CD8-positive, alpha-beta memory T cell (primary cell): ENCODE data around the gene CKB. TPM values are rescaled to one million over a fixed set of nuclear protein-coding genes. Genes with fewer than 3 reads are reported as not detected.
A peak's percentile ranks its signal among the peaks of the same experiment; 100 is the strongest.

Experiments
- CTCF ChIA-PET: fragments of 350-600 bp; sonication (Branson Sonifier 250); formaldehyde crosslinking; loops from one replicate; lab custom pipeline; 2021; ENCODE audit warnings: antibody characterized with exemption; lab: Charles Lee
- POLR2A ChIA-PET: fragments of 350-600 bp; sonication (Branson Sonifier 250); formaldehyde crosslinking; loops from one replicate; lab custom pipeline; 2021; ENCODE audit warnings: antibody characterized with exemption; lab: Charles Lee
- DNase-seq, 5 donors: peaks; one replicate each; pipeline versions ENCODE4 v3.0.0 to v3.0.0-alpha.2; 2020 to 2022; ENCODE audit warnings: mixed read lengths in 1 of 5
- H3K27ac ChIP-seq: one replicate; pipeline ENCODE4 v1.7.0; 2013; ENCODE audit warnings: low read depth, mild to moderate bottlenecking, low read length, moderate library complexity
- H3K27me3 ChIP-seq: 2 replicates; pipeline ENCODE4 v1.7.0; 2013; ENCODE audit warnings: low read length, mild to moderate bottlenecking; ENCODE audit not compliant: insufficient read depth, poor library complexity, severe bottlenecking
- H3K36me3 ChIP-seq: 2 replicates; pipeline ENCODE4 v1.7.0; 2013; ENCODE audit warnings: mild to moderate bottlenecking, low read length, moderate library complexity; ENCODE audit not compliant: insufficient read depth
- H3K4me1 ChIP-seq: 2 replicates; pipeline ENCODE4 v1.7.0; 2013; ENCODE audit warnings: mild to moderate bottlenecking, low read length, moderate library complexity; ENCODE audit not compliant: insufficient read depth
- H3K4me3 ChIP-seq: 2 replicates; pipeline ENCODE4 v1.7.0; 2013; ENCODE audit warnings: mild to moderate bottlenecking, low read length
- H3K9me3 ChIP-seq: 2 replicates; pipeline ENCODE4 v1.7.0; 2013; ENCODE audit warnings: mild to moderate bottlenecking, low read length
- H3K27ac Mint-ChIP-seq, 8 donors: one replicate each; pipeline ENCODE4 v1.8.0; 2020 to 2021; ENCODE audit warnings: mixed read lengths in 8 of 8, mild to moderate bottlenecking in 6 of 8, inconsistent platforms in 3 of 8, moderate library complexity in 3 of 8
- H3K27me3 Mint-ChIP-seq, 2 donors: one replicate each; pipeline ENCODE4 v1.8.0; 2020 to 2021; ENCODE audit warnings: mixed read lengths in 2 of 2, mild to moderate bottlenecking in 1 of 2, moderate library complexity in 1 of 2
- H3K36me3 Mint-ChIP-seq, 3 donors: one replicate each; pipeline ENCODE4 v1.8.0; 2020 to 2021; ENCODE audit warnings: mixed read lengths in 3 of 3, inconsistent platforms in 1 of 3, mild to moderate bottlenecking in 1 of 3
- H3K4me1 Mint-ChIP-seq, 3 donors: one replicate each; pipeline ENCODE4 v1.8.0; 2020 to 2021; ENCODE audit warnings: mixed read lengths in 3 of 3, inconsistent platforms in 1 of 3, mild to moderate bottlenecking in 1 of 3
- H3K4me3 Mint-ChIP-seq, 7 donors: one replicate each; pipeline ENCODE4 v1.8.0; 2020 to 2021; ENCODE audit warnings: mixed read lengths in 7 of 7, mild to moderate bottlenecking in 6 of 7, moderate library complexity in 4 of 7, inconsistent platforms in 2 of 7
- H3K9me3 Mint-ChIP-seq, 5 donors: one replicate each; pipeline ENCODE4 v1.8.0; 2020 to 2022; ENCODE audit warnings: mixed read lengths in 5 of 5, mild to moderate bottlenecking in 3 of 5, moderate library complexity in 2 of 5, inconsistent platforms in 1 of 5
- polyA plus RNA-seq: library from polyadenylated mRNA; unstranded; fragments of 300-500 nt; fragmentation: Illumina TruSeq; gene quantifications from one replicate; pipeline ENCODE4 v1.2.3, GENCODE V29; 2021
- total RNA-seq, 2 experiments: library from RNA; stranded (reverse); gene quantifications; one replicate each; pipeline ENCODE4 v1.2.3, GENCODE V29; 2021

CKB gene
- total and polyA plus RNA-seq, 3 experiments from 2014 or later: 1.1 to 2.7 (median 1.5) TPM

- Histone ChIP-seq H3K4me1 (peaks cover 41% of the 10 kb centered on the region), H3K4me3 (peak overlapping the region; percentile 73), H3K27me3 (no peaks in the 10 kb centered on the region), H3K27ac (peak overlapping the region; percentile 79), H3K9me3 (no peaks in the 10 kb centered on the region), H3K36me3 (peaks cover 20% of the 10 kb centered on the region)
- CTCF ChIA-PET: interaction anchor here (0.9 to 1.1 kb wide), 4 partner anchors 10 to 170 kb away, joined by 3 to 4 read pairs (median 3); no protein-coding TSS in a partner anchor
- Mint-ChIP-seq H3K4me1 (peaks cover 55 to 82% (median 73%) of the 10 kb centered on the region in 3 donors), H3K27ac (peak overlapping the region; percentile 75 to 96 (median 92)), H3K4me3 (peak overlapping the region; percentile 85 to 95 (median 93)), H3K9me3 (no peaks in the 10 kb centered on the region), H3K27me3 (no peaks in the 10 kb centered on the region), H3K36me3 (peaks cover 0 to 53% (median 4%) of the 10 kb centered on the region in 3 donors)
- POLR2A ChIA-PET: interaction anchor here (0.6 to 1.6 kb wide), 7 partner anchors 29 to 228 kb away, joined by 3 to 8 read pairs (median 5); partner anchors contain the start of genes EIF5, KLC1 and TRMT61A
- peak in 4 of 5 donors; percentile 22 to 43 (median 28) for DNase-seq
These were observed 39.0 kb upstream of the CKB start for GRCh38 chr14:103561381-103562178.

GRCh38 chr14:103560691-103561090 lies 38.1 kb upstream of the CKB start:
- Histone ChIP-seq H3K27me3 (no peaks in the 10 kb centered on the region), H3K4me3 (peak overlapping the region; percentile 73), H3K27ac (no peak overlapping the region), H3K4me1 (peaks cover 41% of the 10 kb centered on the region), H3K9me3 (no peaks in the 10 kb centered on the region), H3K36me3 (peaks cover 20% of the 10 kb centered on the region)
- H3K9me3 Mint-ChIP-seq: no peaks in the 10 kb centered on the region
- CTCF ChIA-PET: no interaction called here
- peak overlapping the region; percentile 85 to 95 (median 93) for H3K4me3 Mint-ChIP-seq
- no peaks in the 10 kb centered on the region for H3K27me3 Mint-ChIP-seq
- H3K4me1 Mint-ChIP-seq: peaks cover 57 to 79% (median 73%) of the 10 kb centered on the region in 3 donors
- H3K36me3 Mint-ChIP-seq: peaks cover 0 to 50% (median 4%) of the 10 kb centered on the region in 3 donors
- H3K27ac Mint-ChIP-seq: peak overlapping the region; percentile 9 to 94 (median 65)
- POLR2A ChIA-PET: no interaction called here
- no peak for DNase-seq

- no peak for DNase-seq
- H3K4me1 Mint-ChIP-seq: peaks cover 61 to 82% (median 70%) of the 10 kb centered on the region in 3 donors
- no peaks in the 10 kb centered on the region for H3K9me3 Mint-ChIP-seq
- H3K27ac Mint-ChIP-seq: peak overlapping the region in 3 of 8 donors; percentile 45 to 82 (median 47)
- Histone ChIP-seq H3K27me3 (no peaks in the 10 kb centered on the region), H3K4me1 (peaks cover 41% of the 10 kb centered on the region), H3K4me3 (no peak overlapping the region), H3K36me3 (peaks cover 20% of the 10 kb centered on the region), H3K9me3 (no peaks in the 10 kb centered on the region), H3K27ac (no peak overlapping the region)
- no peaks in the 10 kb centered on the region for H3K27me3 Mint-ChIP-seq
- ChIA-PET POLR2A (no interaction called here), CTCF (interaction anchor here (1.6 kb wide), 1 partner anchor 41 kb away, joined by 5 read pairs; no protein-coding TSS in a partner anchor)
- H3K36me3 Mint-ChIP-seq: peaks cover 0 to 57% (median 7%) of the 10 kb centered on the region in 3 donors
- H3K4me3 Mint-ChIP-seq: peak overlapping the region in 5 of 7 donors; percentile 17 to 93 (median 33)
These were observed 37.1 kb upstream of the CKB start for GRCh38 chr14:103559766-103560165.

GRCh38 chr14:103558071-103558882 lies 35.6 kb upstream of the CKB start:
- DNase-seq: no peak
- no peaks in the 10 kb centered on the region for H3K9me3 ChIP-seq
- H3K4me1 ChIP-seq: peaks cover 30% of the 10 kb centered on the region
- peaks cover 0 to 59% (median 8%) of the 10 kb centered on the region in 3 donors for H3K36me3 Mint-ChIP-seq
- H3K27me3 Mint-ChIP-seq: no peaks in the 10 kb centered on the region
- H3K4me1 Mint-ChIP-seq: peaks cover 54 to 77% (median 60%) of the 10 kb centered on the region in 3 donors
- peak overlapping the region in 5 of 8 donors; percentile 12 to 79 (median 26) for H3K27ac Mint-ChIP-seq
- H3K27me3 ChIP-seq: no peaks in the 10 kb centered on the region
- no peaks in the 10 kb centered on the region for H3K9me3 Mint-ChIP-seq
- H3K36me3 ChIP-seq: peaks cover 20% of the 10 kb centered on the region
- ChIA-PET CTCF (interaction anchor here (0.6 to 1.6 kb wide), 2 partner anchors 39 to 258 kb away, joined by 3 to 5 read pairs; no protein-coding TSS in a partner anchor), POLR2A (interaction anchor here (0.6 kb wide), 1 partner anchor 1836 kb away, joined by 5 read pairs; no protein-coding TSS in a partner anchor)
- no peak overlapping the region for H3K4me3 ChIP-seq
- H3K27ac ChIP-seq: no peak overlapping the region
- peak overlapping the region in 1 of 7 donors; percentile 18 for H3K4me3 Mint-ChIP-seq

GRCh38 chr14:103556946-103557758 lies 34.5 kb upstream of the CKB start:
- Histone ChIP-seq H3K36me3 (peaks cover 20% of the 10 kb centered on the region), H3K27ac (no peak overlapping the region), H3K9me3 (no peaks in the 10 kb centered on the region), H3K4me3 (no peak overlapping the region), H3K27me3 (no peaks in the 10 kb centered on the region), H3K4me1 (peaks cover 29% of the 10 kb centered on the region)
- ChIA-PET CTCF (no interaction called here), POLR2A (interaction anchor here (0.6 kb wide), 1 partner anchor 37 kb away, joined by 3 read pairs; no protein-coding TSS in a partner anchor)
- peak overlapping the region in 1 of 7 donors; percentile 32 for H3K4me3 Mint-ChIP-seq
- DNase-seq: no peak
- no peaks in the 10 kb centered on the region for H3K27me3 Mint-ChIP-seq
- peaks cover 54 to 77% (median 57%) of the 10 kb centered on the region in 3 donors for H3K4me1 Mint-ChIP-seq
- H3K27ac Mint-ChIP-seq: peak overlapping the region in 3 of 8 donors; percentile 17 to 61 (median 30)
- no peaks in the 10 kb centered on the region for H3K9me3 Mint-ChIP-seq
- H3K36me3 Mint-ChIP-seq: peaks cover 0 to 66% (median 8%) of the 10 kb centered on the region in 3 donors

GRCh38 chr14:103555559-103556337 lies 33.1 kb upstream of the CKB start:
- Histone ChIP-seq H3K27ac (no peak overlapping the region), H3K9me3 (no peaks in the 10 kb centered on the region), H3K4me1 (peaks cover 18% of the 10 kb centered on the region), H3K36me3 (peaks cover 20% of the 10 kb centered on the region), H3K27me3 (no peaks in the 10 kb centered on the region), H3K4me3 (no peak overlapping the region)
- DNase-seq: no peak
- Mint-ChIP-seq H3K27ac (peak overlapping the region in 2 of 8 donors; percentile 51 to 54), H3K36me3 (peaks cover 0 to 62% (median 7%) of the 10 kb centered on the region in 3 donors), H3K4me1 (peaks cover 42 to 69% (median 49%) of the 10 kb centered on the region in 3 donors), H3K27me3 (no peaks in the 10 kb centered on the region), H3K9me3 (no peaks in the 10 kb centered on the region), H3K4me3 (no peak overlapping the region)
- ChIA-PET CTCF (no interaction called here), POLR2A (no interaction called here)
